Thyroid gland (tissue), 4 donors: ENCODE measurements around the gene POU6F2. TPM values are rescaled to one million over a fixed set of nuclear protein-coding genes. Genes with fewer than 3 reads are reported as not detected.

Source experiments
- DNase-seq, 2 donors: peaks; one replicate each; pipeline ENCODE4 v3.0.0-alpha.2; 2019
- H3K27ac ChIP-seq, 3 donors: fragments of 200-600 bp; sonication (generic); 1 replicate in 2 of 3; 2 replicates in 1 of 3; pipeline ENCODE4 v1.5.1; 2016 to 2019; ENCODE audit warnings: mild to moderate bottlenecking in 1 of 3, moderate library complexity in 1 of 3
- H3K27me3 ChIP-seq: fragments of 200-600 bp; sonication (generic); one replicate; pipeline ENCODE4 v1.5.1; 2019
- H3K36me3 ChIP-seq, 2 donors: fragments of 200-600 bp; sonication (generic); one replicate each; pipeline ENCODE4 v1.5.1; 2016 to 2019
- H3K4me1 ChIP-seq, 2 donors: fragments of 200-600 bp; sonication (generic); one replicate each; pipeline ENCODE4 v1.5.1; 2017 to 2019
- H3K4me3 ChIP-seq, 3 donors: fragments of 200-600 bp; sonication (generic); replicated peaks in 1 of 3; 1 replicate in 2 of 3; 2 replicates in 1 of 3; pipeline ENCODE4 v1.5.1; 2016; ENCODE audit warnings: mild to moderate bottlenecking in 1 of 3
- H3K9me3 ChIP-seq: fragments of 200-600 bp; sonication (generic); one replicate; pipeline ENCODE4 v1.5.1; 2017
- POLR2A ChIP-seq, 2 donors: fragments of 450-650 bp; IDR thresholded peaks; one replicate each; pipeline ENCODE4 v1.6.1; 2017; ENCODE audit warnings: antibody characterized with exemption in 2 of 2, mild to moderate bottlenecking in 2 of 2, moderate library complexity in 1 of 2
- WGBS, 2 donors: methylation state at CpG; one replicate each; pipeline ENCODE4 v1.1.5; 2017; 5-methylcytosine and 5-hydroxymethylcytosine counted together
- intact Hi-C: fragments of 100-400 bp; cut with DNase I; formaldehyde crosslinking; loops from one replicate; pipeline ENCODE4 v1.15.1; 2023
- total RNA-seq, 4 donors: library from RNA; depleted of rRNA; stranded (reverse); fragments of >200 nt; gene quantifications; one replicate each; pipeline ENCODE4 v1.2.3, GENCODE V29; 2016
- TF ChIP-seq, protein P1 (sequence below), 6 experiments: fragments of 200-600 bp in 3 of 6; fragments of 450-650 bp in 3 of 6; sonication (generic) in 3 of 6; IDR thresholded peaks; one replicate each; pipeline ENCODE4 v1.5.1; 2016 to 2019; ENCODE audit warnings: antibody characterized with exemption in 6 of 6, mild to moderate bottlenecking in 2 of 6, inconsistent platforms in 1 of 6, moderate library complexity in 1 of 6

POU6F2 gene
- total RNA-seq, 4 donors from 2014 or later: 0.33 TPM; not detected in 3

- H3K36me3 ChIP-seq: no peaks in the 10 kb centered on the region
- WGBS, 2 donors: 51 to 53% methylated on average over 3 of the region's 3 CpGs
- H3K27me3 ChIP-seq: no peaks in the 10 kb centered on the region
- intact Hi-C loops: no loop called here
- TF ChIP-seq, protein P1, sequence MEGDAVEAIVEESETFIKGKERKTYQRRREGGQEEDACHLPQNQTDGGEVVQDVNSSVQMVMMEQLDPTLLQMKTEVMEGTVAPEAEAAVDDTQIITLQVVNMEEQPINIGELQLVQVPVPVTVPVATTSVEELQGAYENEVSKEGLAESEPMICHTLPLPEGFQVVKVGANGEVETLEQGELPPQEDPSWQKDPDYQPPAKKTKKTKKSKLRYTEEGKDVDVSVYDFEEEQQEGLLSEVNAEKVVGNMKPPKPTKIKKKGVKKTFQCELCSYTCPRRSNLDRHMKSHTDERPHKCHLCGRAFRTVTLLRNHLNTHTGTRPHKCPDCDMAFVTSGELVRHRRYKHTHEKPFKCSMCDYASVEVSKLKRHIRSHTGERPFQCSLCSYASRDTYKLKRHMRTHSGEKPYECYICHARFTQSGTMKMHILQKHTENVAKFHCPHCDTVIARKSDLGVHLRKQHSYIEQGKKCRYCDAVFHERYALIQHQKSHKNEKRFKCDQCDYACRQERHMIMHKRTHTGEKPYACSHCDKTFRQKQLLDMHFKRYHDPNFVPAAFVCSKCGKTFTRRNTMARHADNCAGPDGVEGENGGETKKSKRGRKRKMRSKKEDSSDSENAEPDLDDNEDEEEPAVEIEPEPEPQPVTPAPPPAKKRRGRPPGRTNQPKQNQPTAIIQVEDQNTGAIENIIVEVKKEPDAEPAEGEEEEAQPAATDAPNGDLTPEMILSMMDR (IDR thresholded peaks at IDR 0.05): no peak
- TF ChIP-seq POLR2A (IDR thresholded peaks at IDR 0.05): no peak
- H3K4me3 ChIP-seq: no peak overlapping the region
- DNase-seq: no peak
- H3K27ac ChIP-seq: no peak overlapping the region
- no peaks in the 10 kb centered on the region for H3K9me3 ChIP-seq
- no peaks in the 10 kb centered on the region for H3K4me1 ChIP-seq
Observed at GRCh38 chr7:39434012-39434411, 456.3 kb downstream of the POU6F2 start.

- 71 to 81% methylated on average over 3 of the region's 3 CpGs for WGBS, 2 donors
- Histone ChIP-seq H3K9me3 (no peaks in the 10 kb centered on the region), H3K4me1 (no peaks in the 10 kb centered on the region), H3K4me3 (no peak overlapping the region), H3K36me3 (no peaks in the 10 kb centered on the region), H3K27me3 (no peaks in the 10 kb centered on the region), H3K27ac (no peak overlapping the region)
- no peak for DNase-seq
- TF ChIP-seq POLR2A (IDR thresholded peaks at IDR 0.05): no peak
- TF ChIP-seq, protein P1 (IDR thresholded peaks at IDR 0.05): no peak
- intact Hi-C loops: no loop called here
Observed at GRCh38 chr7:39446546-39446945, 468.8 kb downstream of the POU6F2 start.

GRCh38 chr7:39451901-39452300 is 474.2 kb downstream of the POU6F2 start:
- H3K4me3 ChIP-seq: no peak overlapping the region
- intact Hi-C loops: no loop called here
- H3K27ac ChIP-seq: no peak overlapping the region
- DNase-seq: peak; percentile 17 to 25
- no peak for TF ChIP-seq POLR2A (IDR thresholded peaks at IDR 0.05)
- TF ChIP-seq, protein P1 (IDR thresholded peaks at IDR 0.05): no peak
- H3K36me3 ChIP-seq: no peaks in the 10 kb centered on the region
- 53 to 75% methylated on average over 3 of the region's 3 CpGs for WGBS, 2 donors
- H3K4me1 ChIP-seq: no peaks in the 10 kb centered on the region
- H3K9me3 ChIP-seq: no peaks in the 10 kb centered on the region
- H3K27me3 ChIP-seq: no peaks in the 10 kb centered on the region

DNA sequence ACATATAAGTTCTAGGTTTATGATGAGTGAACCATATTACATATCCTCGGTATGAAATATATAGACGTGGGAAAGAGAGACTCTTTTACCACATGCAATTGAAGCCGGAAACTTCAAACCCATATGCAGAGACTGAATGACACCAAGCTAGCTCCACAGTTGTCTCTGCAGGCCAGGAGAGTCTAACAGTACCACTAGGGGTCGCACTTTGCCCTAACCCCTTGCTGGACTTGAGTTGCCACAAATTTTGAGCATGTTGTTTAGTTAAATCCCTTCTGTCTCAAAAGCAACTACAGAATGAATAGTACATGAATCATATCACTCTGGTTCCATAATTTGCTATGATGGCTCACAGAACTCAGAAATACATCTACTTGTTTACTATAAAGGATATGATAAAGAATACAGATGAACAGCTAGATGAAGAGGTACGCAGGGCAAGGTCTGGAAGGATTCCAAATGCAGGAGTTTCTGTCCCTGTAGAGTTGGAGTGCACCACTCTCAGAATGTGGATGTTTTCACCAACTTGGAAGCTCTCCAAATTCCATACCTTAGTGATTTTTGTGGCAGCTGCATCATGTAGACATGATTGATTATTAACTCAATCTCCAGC is 476.1 kb downstream of the POU6F2 start:
- no peak for TF ChIP-seq POLR2A (IDR thresholded peaks at IDR 0.05)
- TF ChIP-seq, protein P1 (IDR thresholded peaks at IDR 0.05): peak in 4 of 6 experiments; percentile 17 to 71 (median 41)
- Histone ChIP-seq H3K36me3 (no peaks in the 10 kb centered on the region), H3K9me3 (no peaks in the 10 kb centered on the region), H3K27ac (no peak overlapping the region), H3K27me3 (no peaks in the 10 kb centered on the region), H3K4me3 (no peak overlapping the region), H3K4me1 (no peaks in the 10 kb centered on the region)
- peak; percentile 40 to 58 for DNase-seq
- intact Hi-C loops: no loop called here
- WGBS, 2 donors: 43% methylated on average over 5 of the region's 5 CpGs

DNA sequence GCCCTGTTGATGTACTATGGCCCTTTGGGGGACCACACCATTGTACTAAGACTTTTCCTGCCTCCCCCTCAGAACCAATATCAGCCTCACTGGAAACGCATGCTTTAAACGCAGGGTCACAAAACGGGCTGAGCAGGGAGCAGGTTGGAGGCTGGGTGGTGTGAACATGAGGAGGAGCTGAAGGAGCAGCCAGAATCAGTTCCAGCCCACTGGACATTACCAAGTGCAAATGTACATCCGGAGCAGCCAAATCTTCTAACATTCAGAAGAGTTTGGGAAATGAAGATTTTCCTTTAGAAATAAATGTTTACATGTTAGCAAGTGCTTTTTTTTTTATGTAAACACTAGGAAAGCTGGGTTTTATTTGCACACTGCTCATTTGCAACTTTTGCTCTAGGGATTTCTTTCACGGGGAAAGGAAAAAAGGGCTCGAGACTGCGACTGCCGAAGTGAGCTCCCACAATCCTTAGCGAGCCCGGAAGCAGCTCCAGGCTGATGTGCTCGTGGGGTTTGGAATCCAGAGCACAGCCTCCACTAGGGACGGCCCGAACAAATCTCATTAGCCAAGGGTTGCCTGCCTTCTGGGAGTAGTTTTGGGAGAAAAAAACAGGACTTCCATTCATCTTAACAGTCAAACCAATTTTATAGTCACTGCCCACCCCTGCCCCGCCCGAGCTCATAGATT is 480.5 kb downstream of the POU6F2 start:
- Histone ChIP-seq H3K36me3 (no peaks in the 10 kb centered on the region), H3K27me3 (no peaks in the 10 kb centered on the region), H3K4me1 (no peaks in the 10 kb centered on the region), H3K27ac (no peak overlapping the region), H3K4me3 (no peak overlapping the region), H3K9me3 (no peaks in the 10 kb centered on the region)
- no peak for TF ChIP-seq POLR2A (IDR thresholded peaks at IDR 0.05)
- TF ChIP-seq, protein P1 (IDR thresholded peaks at IDR 0.05): no peak
- intact Hi-C loops: no loop called here
- peak in 1 of 2 donors; percentile 10 for DNase-seq
- 67 to 75% methylated on average over 15 of the region's 15 CpGs for WGBS, 2 donors
